GM19397 (cell line): ENCODE data around the gene NEURL4.
"Not testable (repeated sequence)": the region's sequence is repeated elsewhere in the genome, so short reads cannot be mapped to it uniquely, and the experiment has no call there.

Experiments used
- ATAC-seq: cut with Tn5 transposase; IDR thresholded peaks from one replicate; pipeline ENCODE4 v1.9.1; 2021; ENCODE audit warnings: mild to moderate bottlenecking, moderate library complexity; ENCODE audit not compliant: unreplicated experiment

NEURL4 gene

DNA sequence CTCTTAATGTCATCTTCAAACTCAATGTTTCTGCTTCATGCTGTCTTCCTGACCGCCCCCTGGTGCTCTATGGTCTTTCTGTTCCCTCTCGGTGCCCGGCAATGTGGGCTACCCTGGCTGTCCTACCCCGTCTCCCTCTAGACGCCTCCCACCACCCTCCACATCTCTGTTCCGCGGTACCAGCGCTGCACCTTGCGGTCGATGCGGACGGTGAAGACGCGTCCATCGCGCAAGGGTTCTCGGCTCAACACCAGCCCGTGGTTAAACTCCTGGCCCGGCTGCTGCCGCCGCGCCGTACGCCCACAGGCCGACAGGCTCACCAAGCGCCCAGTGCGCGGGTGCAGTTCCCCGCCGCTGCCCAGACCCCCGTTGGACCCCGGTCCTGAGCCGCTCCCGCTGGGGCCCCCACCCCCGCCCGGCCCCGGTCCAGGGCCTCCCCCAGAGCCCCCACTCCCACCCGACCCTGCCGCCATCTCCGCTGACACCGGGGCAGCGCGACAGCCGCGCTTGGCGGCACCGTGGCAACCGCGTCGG lies at the start of gene NEURL4:
Gene NEURL4 (minus strand): TSS at position 496 of the 534 bp plus-strand sequence. CDS start 23 bp downstream, at position 473.
- no peak for ATAC-seq

DNA sequence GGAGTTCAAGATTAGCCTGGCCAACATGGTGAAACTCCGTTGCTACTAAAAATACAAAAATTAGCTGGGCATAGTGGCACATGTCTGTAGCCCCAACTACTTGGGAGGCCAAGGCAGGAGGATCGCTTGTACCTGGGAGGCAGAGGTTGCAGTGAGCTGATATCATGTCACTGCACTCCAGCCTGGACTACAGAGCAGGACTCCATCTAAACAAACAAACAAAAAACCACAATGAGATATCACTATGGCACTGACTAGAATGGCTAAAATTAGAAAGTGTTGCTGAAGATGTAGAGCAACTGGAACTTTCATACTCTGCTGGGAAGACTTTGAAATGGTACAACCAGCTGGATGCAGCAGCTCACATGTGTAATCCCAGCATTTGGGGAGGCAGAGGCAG lies 45.2 kb upstream of the NEURL4 start:
- no peak for ATAC-seq

DNA sequence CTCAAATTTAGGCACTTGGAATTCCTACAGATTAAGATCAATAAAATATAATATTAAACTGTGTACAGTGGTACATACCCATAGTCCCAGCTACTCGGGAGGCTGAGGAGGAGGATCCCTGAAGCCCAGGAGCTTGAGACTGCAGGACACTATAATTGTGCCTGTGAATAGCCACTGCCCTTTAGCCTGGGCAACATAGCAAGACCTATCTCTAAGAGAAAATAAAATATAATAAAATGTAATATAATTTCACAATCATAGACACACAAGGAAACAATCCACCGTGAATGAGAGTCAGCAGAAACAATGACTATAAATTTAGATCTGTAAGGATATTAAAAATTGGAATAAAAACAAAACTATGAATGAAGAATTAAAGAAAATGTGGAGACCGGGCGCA lies 41.7 kb upstream of the NEURL4 start:
- no peak for ATAC-seq

DNA sequence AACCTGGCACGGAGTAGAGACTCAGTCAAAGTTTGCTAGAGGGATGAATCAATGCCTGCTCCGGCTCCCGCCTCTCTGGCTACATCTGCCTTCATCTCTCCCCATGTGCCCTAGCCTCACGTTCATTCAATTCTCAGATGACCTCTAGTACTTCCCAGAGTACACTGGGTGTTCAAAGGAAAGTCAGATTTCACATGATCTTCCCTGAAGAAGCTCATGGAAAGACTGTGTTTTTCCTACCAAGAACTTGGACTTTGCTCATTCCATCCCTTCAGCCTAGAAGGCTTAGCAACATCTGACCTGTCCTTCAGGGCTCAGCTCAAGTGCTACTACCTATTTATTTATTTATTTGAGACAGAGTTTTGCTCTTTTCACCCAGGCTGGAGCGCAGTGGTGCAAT lies 40.7 kb upstream of the NEURL4 start:
- no peak for ATAC-seq

DNA sequence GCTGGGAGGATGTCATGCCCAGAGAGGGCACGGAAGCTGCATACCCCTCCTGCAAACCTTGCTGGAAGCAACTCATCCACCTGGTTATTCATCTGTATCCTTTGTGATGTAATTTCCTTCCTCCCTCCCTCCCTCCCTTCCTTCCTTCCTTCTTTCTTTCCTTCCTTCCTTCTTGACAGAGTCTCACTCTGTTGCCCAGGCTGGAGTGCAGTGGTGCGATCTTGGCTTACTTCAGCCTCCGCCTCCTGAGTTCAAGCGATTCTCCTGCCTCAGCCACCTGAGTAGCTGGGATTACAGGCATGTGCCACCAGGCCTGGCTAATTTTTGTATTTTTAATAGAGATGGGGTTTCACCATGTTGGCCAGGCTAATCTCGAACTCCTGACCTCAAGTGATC lies 39.5 kb upstream of the NEURL4 start:
- ATAC-seq, result not testable (repeated sequence)

DNA sequence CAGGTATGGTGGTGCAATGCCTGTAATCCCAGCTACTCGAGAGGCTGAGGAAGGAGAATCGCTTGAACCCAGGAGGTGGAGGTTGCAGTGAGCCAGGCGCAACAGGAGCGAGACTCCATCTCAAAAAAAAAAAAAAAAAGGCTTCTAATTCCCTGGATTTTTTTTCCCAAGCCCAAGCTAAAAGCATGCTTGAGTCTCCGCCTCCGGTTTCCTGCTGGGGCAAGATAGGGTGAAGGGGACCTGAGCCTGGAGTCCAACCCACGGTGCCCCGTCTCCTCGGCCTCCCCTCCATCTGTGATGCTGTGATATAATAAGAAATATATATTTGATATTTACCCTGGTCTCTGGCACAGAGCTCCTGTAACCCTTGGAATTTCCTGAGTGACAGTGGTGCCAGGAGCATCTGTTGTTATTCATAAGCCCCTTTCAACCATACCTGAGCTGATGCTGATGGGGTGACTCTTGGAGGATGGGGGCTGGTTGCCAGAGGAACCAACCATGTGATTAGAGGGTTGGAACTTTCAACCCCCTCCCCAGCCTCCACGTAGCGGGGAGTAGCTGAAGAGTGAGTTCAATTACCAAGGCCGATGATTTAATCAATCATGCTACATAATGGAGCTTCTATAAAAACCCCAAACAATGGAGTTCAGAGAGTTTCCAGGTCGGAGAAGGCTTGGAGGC lies 38.9 kb upstream of the NEURL4 start:
- no peak for ATAC-seq

DNA sequence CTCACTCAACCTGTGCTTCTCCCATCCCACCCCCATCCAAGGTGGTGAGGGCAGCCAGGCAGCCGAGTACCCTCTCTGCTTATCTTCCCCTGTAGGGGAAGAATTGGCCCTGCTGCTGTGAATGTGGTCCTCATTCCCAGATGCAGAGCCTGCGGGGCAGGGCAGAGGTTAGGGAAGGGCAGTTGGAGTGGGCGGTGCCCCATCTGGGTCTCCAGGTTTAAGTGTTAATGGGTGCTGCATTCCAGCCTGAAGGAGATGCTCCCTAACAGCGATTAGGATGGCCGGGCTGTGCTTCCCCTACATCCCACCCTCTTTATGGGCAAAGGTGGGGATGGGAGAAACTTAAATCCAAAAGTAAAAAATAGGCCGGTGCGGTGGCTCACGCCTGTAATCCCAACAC lies 37.9 kb upstream of the NEURL4 start:
- no peak for ATAC-seq

DNA sequence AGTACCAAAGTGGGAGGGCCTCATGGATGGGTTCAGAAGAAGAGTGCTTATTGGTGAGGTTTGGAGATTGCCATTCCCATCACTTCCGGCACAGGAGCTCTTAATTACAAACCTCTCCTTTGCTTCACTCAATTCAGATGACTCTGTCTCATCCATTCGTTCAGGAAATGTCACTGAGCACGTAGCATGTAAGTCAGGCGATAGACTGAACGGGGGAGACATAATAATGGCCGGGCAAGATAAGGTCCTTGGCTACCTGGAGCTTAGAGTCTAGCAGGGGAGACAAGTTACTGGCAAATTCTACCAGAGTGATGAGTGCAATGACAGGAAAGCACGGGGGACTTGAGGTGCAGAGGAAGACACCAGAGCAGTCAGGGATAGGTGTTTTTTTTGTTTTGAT lies 36.8 kb upstream of the NEURL4 start:
- ATAC-seq, result not testable (repeated sequence)

DNA sequence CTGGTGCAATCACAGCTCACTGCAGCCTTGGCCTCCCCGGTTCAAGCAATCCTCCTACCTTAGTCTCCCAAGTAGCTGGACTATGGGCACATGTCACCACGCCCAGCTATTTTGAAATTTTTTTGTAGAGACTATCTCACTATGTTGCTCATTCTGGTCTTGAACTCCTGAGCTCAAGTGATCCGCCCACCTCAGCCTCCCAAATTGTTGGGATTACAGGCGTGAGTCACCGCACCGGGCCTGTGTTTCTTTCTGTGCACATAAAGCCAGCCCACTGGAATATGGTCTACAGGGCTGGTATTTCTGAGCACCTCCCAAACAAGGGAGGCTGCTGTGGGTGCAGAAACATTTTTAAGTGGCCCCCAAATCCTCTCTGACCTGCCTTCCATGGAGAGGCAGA lies 34.2 kb upstream of the NEURL4 start:
- ATAC-seq, result no peak

DNA sequence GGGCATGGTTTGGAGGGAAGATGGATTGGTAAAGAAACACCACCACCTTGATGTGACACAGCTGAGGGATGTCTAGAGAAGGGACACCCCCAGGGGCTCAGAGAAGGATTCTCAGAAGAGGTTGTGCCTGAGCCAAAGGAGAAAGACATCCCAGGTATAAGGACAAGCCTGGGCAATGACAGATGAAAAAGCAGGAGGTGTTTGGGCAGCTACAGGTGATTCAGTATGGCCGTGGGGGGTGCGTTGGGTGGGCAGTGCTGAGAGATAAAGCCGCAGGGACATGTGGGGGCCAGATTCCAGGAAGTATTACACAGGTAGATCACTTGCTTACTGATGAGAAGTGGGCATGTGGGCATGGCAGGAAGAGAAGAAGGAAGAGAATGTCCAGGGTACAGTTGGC lies 32.8 kb upstream of the NEURL4 start:
- no peak for ATAC-seq

DNA sequence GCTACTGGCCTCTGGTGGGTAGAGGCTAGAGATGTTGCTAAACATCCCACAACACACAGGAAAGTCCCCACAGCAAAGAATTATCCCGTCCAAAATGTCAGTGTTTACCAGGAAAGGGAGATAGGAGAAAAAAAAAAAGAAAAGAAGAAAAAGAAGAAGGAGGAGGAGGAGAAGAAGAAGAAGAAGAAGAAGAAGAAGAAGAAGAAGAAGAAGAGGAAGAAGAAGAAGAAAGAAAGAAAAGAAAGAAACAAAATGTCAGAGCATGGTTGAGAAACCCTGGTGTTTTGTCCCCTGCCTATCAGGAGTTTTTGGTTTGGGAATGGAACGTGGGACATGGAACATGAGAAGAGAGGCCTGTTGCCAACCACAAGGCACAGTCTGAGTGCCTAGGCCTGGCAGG lies 28.2 kb upstream of the NEURL4 start:
- no peak for ATAC-seq

DNA sequence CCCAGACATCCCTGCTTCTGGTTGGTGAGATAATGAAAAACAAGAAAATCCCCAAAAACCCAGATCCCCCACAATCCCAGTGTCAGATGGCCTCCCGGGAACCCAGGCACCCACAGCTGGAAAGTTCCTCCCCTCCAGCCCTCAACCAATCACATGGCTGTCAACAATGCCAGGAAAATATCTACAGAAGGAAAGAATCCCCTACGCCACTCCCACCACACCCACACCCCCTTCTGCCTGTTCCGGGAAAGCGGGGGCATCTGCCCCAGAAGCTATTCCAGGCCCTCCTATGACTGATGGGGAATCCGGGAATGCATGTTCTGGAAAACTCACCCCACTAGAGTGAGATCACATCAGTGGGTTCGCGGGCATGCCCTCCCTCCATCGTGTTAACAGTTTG lies 27.6 kb upstream of the NEURL4 start:
- ATAC-seq, result no peak

DNA sequence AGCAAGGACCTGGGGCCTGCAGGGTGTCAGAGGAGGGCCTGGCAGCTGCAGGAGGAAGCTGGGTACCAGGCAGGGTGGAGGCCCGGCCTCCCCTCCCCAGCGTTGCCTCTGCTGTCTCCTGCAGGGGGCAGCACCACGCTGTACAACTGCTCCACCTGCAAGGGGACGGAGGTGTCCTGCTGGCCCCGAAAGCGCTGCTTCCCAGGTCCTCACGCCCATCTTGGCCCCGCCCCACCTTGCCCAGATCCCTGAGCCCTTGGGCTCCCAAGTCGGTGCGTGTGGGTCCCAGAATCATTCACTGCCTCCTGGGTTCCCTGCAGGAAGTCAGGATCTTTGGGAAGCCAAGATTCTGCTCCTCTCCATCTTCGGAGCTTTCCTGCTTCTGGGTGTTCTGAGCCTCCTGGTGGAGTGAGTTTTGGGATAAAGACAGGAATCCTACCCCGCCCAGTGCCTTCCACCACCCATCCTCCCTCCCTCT lies 27.0 kb upstream of the NEURL4 start:
- no peak for ATAC-seq

DNA sequence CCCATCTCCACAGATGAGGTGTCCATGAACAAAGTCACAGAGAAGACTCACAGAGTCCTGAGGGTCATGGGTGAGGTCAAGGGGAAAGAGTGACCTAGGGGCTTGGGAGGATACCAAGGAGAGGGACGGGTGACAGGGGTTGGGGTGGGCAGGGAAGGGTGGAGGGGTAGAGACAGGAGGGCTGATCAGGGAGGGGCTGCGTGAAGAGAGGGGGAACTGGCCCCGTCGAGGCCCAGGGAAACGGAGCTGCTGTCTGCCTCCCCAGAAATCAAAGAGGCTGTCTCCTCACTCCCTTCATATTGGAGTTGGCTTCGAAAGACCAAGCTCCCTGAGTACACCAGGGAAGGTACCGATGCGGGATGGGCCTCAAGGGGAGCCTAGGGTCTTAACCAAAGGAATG lies 26.4 kb upstream of the NEURL4 start:
- ATAC-seq, result no peak

DNA sequence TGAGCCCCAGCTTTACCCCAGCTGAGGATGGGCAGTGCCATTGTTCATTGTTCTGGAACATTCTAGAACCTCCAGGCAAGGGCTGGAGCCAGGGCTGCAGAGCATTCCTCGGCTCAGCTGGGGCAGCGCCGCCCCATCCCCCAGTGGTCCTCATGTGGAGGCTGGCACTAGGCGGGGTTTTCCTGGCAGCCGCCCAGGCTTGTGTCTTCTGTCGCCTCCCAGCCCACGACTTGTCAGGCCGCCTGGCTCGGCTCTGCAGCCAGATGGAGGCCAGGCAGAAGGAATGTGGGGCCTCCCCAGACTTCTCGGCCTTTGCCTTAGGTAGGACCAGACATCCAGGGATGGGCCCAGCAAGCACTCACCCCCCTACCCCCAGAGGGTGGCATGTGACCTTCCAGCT lies 25.9 kb upstream of the NEURL4 start, which contains the start of gene TMEM95:
Gene TMEM95 (plus strand): TSS at position 104 of the 400 bp plus-strand sequence. CDS start 49 bp downstream, at position 153.
- no peak for ATAC-seq

DNA sequence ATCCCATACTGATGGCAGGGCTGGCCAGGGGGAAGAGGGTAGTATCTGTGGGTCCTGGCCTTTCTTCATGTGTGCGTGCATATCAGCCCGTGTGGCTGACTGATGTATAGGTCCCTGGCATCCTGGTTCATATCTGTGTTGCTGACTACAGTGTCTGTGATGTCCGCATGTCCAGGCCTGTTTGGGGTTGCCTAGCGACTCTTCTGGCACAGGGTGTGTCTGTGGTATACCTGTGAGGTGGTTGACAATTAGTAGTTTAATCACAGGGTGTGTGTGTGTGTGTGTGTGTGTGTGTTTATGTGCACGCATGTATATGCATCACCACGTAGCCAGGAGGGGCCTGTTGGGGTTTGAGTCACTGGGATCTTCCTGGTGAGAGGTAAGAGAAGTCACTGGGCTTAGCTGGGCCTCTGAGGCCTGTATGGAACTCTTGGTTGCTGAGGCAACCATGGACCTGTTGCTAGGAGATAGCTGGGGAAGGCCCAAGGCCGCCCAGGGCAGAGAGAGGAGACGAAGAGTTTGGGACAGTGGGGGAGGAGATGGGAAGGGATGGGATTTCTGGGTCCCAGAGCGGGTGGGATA lies 25.2 kb upstream of the NEURL4 start:
- no peak for ATAC-seq

DNA sequence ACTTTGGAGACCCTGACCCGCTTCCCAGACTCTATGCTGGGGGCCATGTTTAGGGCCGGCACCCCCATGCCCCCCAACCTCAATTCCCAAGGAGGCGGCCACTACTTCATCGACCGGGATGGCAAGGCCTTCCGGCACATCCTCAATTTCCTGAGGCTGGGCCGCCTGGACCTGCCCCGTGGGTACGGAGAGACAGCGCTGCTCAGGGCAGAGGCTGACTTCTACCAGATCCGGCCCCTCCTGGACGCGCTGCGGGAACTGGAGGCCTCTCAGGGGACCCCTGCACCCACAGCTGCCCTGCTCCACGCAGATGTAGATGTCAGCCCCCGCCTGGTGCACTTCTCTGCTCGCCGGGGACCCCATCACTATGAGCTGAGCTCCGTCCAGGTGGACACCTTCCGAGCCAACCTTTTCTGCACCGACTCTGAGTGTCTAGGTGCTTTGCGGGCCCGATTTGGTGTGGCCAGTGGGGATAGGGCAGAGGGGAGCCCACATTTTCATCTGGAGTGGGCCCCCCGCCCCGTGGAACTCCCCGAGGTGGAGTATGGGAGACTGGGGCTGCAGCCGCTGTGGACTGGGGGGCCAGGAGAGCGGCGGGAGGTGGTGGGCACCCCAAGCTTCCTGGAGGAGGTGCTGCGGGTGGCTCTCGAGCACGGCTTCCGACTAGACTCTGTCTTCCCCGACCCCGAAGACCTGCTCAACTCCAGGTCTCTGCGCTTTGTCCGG lies 23.9 kb upstream of the NEURL4 start:
- no peak for ATAC-seq

DNA sequence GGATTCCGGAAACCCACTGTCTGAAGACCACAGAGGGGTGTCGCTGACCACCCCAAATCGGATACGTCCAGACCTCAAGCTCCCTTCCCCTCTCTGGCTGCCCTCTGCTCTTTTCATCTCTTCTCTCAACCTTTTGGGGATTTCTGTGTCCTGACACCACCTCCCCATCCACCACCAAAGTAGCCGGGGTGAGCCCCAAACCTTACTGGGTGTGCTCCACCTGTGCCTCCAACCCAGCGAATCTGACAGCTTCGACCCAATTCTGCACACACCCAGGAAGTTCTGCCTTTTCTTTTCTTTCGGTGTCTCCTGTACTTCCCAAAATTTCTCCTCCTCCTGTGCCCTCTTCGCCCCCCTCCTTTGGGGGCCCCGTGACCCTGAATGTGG lies 23.4 kb upstream of the NEURL4 start:
- ATAC-seq, result no peak

DNA sequence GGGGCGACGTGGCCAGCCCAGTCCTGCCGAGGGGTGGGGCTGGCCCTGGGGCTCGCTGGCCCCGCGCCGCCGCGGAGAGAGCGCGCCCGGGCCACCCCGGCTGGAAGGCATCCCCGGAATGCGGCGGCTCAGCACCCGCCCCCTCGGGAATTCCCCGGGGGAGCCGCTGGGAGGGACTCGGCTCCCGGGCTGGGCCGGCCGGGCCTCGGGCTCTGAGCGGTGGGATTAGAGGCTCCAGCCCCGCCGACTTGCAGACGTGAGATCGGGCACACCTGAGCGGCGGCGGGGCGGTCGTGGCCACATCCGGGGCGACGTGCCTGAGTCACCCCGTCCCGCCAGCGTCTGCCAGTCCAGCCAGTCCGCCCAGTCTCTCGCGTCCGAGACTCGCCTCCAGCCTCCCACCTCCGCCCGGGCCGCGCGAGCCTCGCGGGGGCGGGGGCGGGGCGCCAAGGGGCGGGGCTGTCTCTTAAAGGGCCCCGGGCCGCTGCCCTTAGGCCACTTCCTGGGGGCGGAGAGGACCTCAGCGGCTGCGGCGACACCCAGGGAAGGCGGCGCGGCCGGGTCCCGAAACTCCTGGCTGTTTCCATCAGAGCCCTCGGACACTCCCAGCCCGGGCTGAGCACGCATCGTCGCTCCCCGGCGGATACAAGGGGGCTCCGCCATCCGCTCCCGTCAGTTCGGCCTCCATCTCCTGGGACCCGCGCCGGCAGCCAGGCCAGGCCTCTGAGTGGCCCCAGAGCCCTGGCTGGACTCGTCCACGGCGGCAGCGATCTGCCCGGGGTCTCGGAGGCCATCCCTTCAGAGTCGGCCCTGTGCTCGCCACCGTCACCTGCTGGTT lies 22.7 kb upstream of the NEURL4 start, which contains the start of gene KCTD11:
Gene KCTD11 (plus strand): TSS at position 498 of the 838 bp plus-strand sequence.
- peak; percentile 68 for ATAC-seq

DNA sequence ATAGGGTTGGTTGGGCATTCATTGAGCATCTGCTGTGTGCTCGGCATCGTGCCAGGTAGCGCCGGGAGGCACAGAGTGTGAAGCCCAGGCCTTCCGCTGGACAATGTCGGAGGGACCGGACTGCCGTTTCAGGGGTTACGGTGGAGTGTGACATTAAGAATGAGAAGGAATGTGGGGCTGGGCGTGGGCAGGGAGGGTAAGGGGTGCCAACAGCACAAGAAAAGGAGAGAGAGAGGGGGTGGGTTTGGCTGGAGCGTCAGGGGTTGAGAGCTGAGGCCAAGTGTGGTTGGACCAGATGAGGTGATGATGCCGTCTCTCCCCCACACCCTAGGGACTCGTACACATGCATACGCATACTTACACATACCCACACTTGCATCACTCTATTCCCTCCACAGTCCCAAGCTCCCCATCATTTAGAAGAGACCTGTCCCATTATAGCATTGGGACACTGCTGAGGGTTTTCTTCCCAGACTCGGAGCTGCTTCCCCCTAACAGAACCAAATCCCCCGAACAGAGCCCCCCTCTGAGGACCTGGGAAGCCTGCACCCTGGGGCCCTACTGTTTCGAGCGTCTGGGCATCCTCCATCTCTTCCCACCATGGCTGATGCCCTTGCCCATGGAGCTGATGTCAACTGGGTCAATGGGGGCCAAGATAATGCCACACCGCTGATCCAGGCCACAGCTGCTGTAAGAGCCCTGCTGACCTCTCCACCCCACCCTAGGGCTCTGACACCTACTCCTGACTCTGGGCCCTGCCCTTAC lies 19.5 kb upstream of the NEURL4 start:
- no peak for ATAC-seq
